GM23338 (cell line): ENCODE data around the gene ZBTB9. TPM values are rescaled to one million over a fixed set of nuclear protein-coding genes. Genes with fewer than 3 reads are reported as not detected.

Experiments
- CREB1 ChIP-seq: fragments of 250-450 bp; sonication (Bioruptor Pico); IDR thresholded peaks from 2 replicates; pipeline ENCODE4 v1.5.0; 2020; ENCODE audit warnings: low read depth, mild to moderate bottlenecking, moderate library complexity
- ETS1 ChIP-seq: IDR thresholded peaks from 2 replicates; pipeline ENCODE4 v1.6.1; 2016; ENCODE audit warnings: antibody characterized with exemption
- EZH2phosphoT487 ChIP-seq: fragments of 200-600 bp; sonication (generic); IDR thresholded peaks from one replicate; pipeline ENCODE4 v1.8.1; 2018; ENCODE audit warnings: antibody characterized with exemption; ENCODE audit not compliant: unreplicated experiment
- JUNB ChIP-seq: IDR thresholded peaks from one replicate; pipeline ENCODE4 v1.6.1; 2016; ENCODE audit warnings: antibody characterized with exemption; ENCODE audit not compliant: unreplicated experiment
- NANOG ChIP-seq: IDR thresholded peaks from 2 replicates; pipeline ENCODE4 v1.6.1; 2016; ENCODE audit warnings: antibody characterized with exemption, borderline replicate concordance
- ZNF114 ChIP-seq: fragments of 250-450 bp; sonication (Bioruptor Pico); IDR thresholded peaks from 2 replicates; pipeline ENCODE4 v1.5.0; 2020; ENCODE audit warnings: mild to moderate bottlenecking, moderate library complexity
- ZNF331 ChIP-seq: fragments of 250-450 bp; sonication (Bioruptor Pico); IDR thresholded peaks from 2 replicates; pipeline ENCODE4 v1.5.0; 2020; ENCODE audit warnings: low read depth, mild to moderate bottlenecking, moderate library complexity
- microRNA-seq: library from miRNA; unstranded; fragments of <30 nt; microRNA quantifications from one replicate; pipeline ENCODE4, GENCODE V29; 2017
- polyA plus RNA-seq: library from polyadenylated mRNA; unstranded; fragments of >200 nt; fragmentation: Nextera tagmentation; extraction: Ambion mirVana; gene quantifications from 2 replicates; pipeline ENCODE4 v1.2.1, GENCODE V29; 2016
- small RNA-seq: library from RNA; depleted of rRNA; stranded (forward); fragments of <200 nt; gene quantifications from one replicate; pipeline ENCODE3, GENCODE V24; 2014; ENCODE audit warnings: low replicate concordance
- total RNA-seq: library from RNA; depleted of rRNA; stranded (reverse); fragments of >200 nt; shearing (Covaris generic); gene quantifications from 2 replicates; pipeline ENCODE4 v1.2.3, GENCODE V29; 2014; rRNA removed
- TF ChIP-seq, protein P1 (sequence below): IDR thresholded peaks from one replicate; pipeline ENCODE4 v1.6.1; 2018; ENCODE audit warnings: antibody characterized with exemption; ENCODE audit not compliant: unreplicated experiment

Gene ZBTB9
- total and polyA plus RNA-seq, 2 experiments from 2014 or later = 13.5 to 17.9 TPM

- TF ChIP-seq ETS1 (no peak), ZNF331 (CRISPR knock-in tag) (no peak), EZH2phosphoT487 (no peak), ZNF114 (CRISPR knock-in tag) (no peak), CREB1 (CRISPR knock-in tag) (no peak), JUNB (no peak), NANOG (no peak)
- TF ChIP-seq, protein P1, sequence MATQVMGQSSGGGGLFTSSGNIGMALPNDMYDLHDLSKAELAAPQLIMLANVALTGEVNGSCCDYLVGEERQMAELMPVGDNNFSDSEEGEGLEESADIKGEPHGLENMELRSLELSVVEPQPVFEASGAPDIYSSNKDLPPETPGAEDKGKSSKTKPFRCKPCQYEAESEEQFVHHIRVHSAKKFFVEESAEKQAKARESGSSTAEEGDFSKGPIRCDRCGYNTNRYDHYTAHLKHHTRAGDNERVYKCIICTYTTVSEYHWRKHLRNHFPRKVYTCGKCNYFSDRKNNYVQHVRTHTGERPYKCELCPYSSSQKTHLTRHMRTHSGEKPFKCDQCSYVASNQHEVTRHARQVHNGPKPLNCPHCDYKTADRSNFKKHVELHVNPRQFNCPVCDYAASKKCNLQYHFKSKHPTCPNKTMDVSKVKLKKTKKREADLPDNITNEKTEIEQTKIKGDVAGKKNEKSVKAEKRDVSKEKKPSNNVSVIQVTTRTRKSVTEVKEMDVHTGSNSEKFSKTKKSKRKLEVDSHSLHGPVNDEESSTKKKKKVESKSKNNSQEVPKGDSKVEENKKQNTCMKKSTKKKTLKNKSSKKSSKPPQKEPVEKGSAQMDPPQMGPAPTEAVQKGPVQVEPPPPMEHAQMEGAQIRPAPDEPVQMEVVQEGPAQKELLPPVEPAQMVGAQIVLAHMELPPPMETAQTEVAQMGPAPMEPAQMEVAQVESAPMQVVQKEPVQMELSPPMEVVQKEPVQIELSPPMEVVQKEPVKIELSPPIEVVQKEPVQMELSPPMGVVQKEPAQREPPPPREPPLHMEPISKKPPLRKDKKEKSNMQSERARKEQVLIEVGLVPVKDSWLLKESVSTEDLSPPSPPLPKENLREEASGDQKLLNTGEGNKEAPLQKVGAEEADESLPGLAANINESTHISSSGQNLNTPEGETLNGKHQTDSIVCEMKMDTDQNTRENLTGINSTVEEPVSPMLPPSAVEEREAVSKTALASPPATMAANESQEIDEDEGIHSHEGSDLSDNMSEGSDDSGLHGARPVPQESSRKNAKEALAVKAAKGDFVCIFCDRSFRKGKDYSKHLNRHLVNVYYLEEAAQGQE = no peak
These were observed 51.4 kb downstream of the ZBTB9 start (continued) for GRCh38 chr6:33505548-33506370.

Small RNA genes lying within 50 kb of the gene (microRNA-seq; reads per million reads assigned to microRNA genes)
- not detected for gene MIR5004

Small RNA genes lying within 50 kb of the gene (small RNA-seq; reads per million reads assigned to genes)
- not detected for gene ZBTB9

Other genes with a start within 250 kb of the ZBTB9 start
- 8.9 and 16.0 TPM in 2 replicates for gene HSD17B8, start 249.9 kb upstream of the ZBTB9 start, total RNA-seq
- gene HSD17B8, start 249.9 kb upstream of the ZBTB9 start, polyA plus RNA-seq = 4.3 and 5.6 TPM in 2 replicates
- 8.0 and 16.0 TPM in 2 replicates for gene RING1, start 246.1 kb upstream of the ZBTB9 start, total RNA-seq
- 6.4 and 8.3 TPM in 2 replicates for gene RING1, start 246.1 kb upstream of the ZBTB9 start, polyA plus RNA-seq
- 25.0 and 31.1 TPM in 2 replicates for gene VPS52, start 182.7 kb upstream of the ZBTB9 start, total RNA-seq
- gene VPS52, start 182.7 kb upstream of the ZBTB9 start, polyA plus RNA-seq = 20.6 and 27.9 TPM in 2 replicates
- 2,133 and 2,664 TPM in 2 replicates for gene RPS18, start 182.5 kb upstream of the ZBTB9 start, total RNA-seq
- gene RPS18, start 182.5 kb upstream of the ZBTB9 start, polyA plus RNA-seq = 4,776 and 5,223 TPM in 2 replicates
- 1.0 and 2.3 TPM in 2 replicates for gene B3GALT4, start 177.5 kb upstream of the ZBTB9 start, total RNA-seq
- gene B3GALT4, start 177.5 kb upstream of the ZBTB9 start, polyA plus RNA-seq = 1.3 and 1.8 TPM in 2 replicates
- gene WDR46, start 165.3 kb upstream of the ZBTB9 start, total RNA-seq = 104 and 106 TPM in 2 replicates
- gene WDR46, start 165.3 kb upstream of the ZBTB9 start, polyA plus RNA-seq = 63.9 and 71.4 TPM in 2 replicates
- gene PFDN6, start 165.0 kb upstream of the ZBTB9 start, total RNA-seq = 62.2 and 80.4 TPM in 2 replicates
- 54.0 and 56.1 TPM in 2 replicates for gene PFDN6, start 165.0 kb upstream of the ZBTB9 start, polyA plus RNA-seq
- gene RGL2, start 155.6 kb upstream of the ZBTB9 start, total RNA-seq = 44.9 and 52.2 TPM in 2 replicates
- 28.0 and 31.7 TPM in 2 replicates for gene RGL2, start 155.6 kb upstream of the ZBTB9 start, polyA plus RNA-seq
- gene TAPBP, start 140.5 kb upstream of the ZBTB9 start, total RNA-seq = 29.1 and 37.5 TPM in 2 replicates
- 18.1 and 19.9 TPM in 2 replicates for gene TAPBP, start 140.5 kb upstream of the ZBTB9 start, polyA plus RNA-seq
- 7.7 and 8.8 TPM in 2 replicates for gene ZBTB22, start 136.8 kb upstream of the ZBTB9 start, total RNA-seq
- gene ZBTB22, start 136.8 kb upstream of the ZBTB9 start, polyA plus RNA-seq = 1.9 and 3.9 TPM in 2 replicates
- gene DAXX, start 131.6 kb upstream of the ZBTB9 start, total RNA-seq = 73.2 and 107 TPM in 2 replicates
- 67.4 and 71.0 TPM in 2 replicates for gene DAXX, start 131.6 kb upstream of the ZBTB9 start, polyA plus RNA-seq
- 61.7 and 64.4 TPM in 2 replicates for gene KIFC1, start 62.8 kb upstream of the ZBTB9 start, total RNA-seq
- gene KIFC1, start 62.8 kb upstream of the ZBTB9 start, polyA plus RNA-seq = 10.1 and 10.3 TPM in 2 replicates
- gene PHF1, start 43.6 kb upstream of the ZBTB9 start, total RNA-seq = 33.2 and 46.7 TPM in 2 replicates
- gene PHF1, start 43.6 kb upstream of the ZBTB9 start, polyA plus RNA-seq = 29.4 and 31.4 TPM in 2 replicates
- gene CUTA, start 36.5 kb upstream of the ZBTB9 start, total RNA-seq = 193 and 207 TPM in 2 replicates
- 421 and 426 TPM in 2 replicates for gene CUTA, start 36.5 kb upstream of the ZBTB9 start, polyA plus RNA-seq
- gene SYNGAP1, start 34.5 kb upstream of the ZBTB9 start, total RNA-seq = 36.9 and 45.0 TPM in 2 replicates
- gene SYNGAP1, start 34.5 kb upstream of the ZBTB9 start, polyA plus RNA-seq = 12.9 and 13.9 TPM in 2 replicates
- 45.0 and 50.7 TPM in 2 replicates for gene BAK1, start 125.7 kb downstream of the ZBTB9 start, total RNA-seq
- 21.9 and 22.2 TPM in 2 replicates for gene BAK1, start 125.7 kb downstream of the ZBTB9 start, polyA plus RNA-seq
- gene ITPR3, start 166.7 kb downstream of the ZBTB9 start, total RNA-seq = 29.8 and 31.9 TPM in 2 replicates
- gene ITPR3, start 166.7 kb downstream of the ZBTB9 start, polyA plus RNA-seq = 7.1 and 7.3 TPM in 2 replicates